Neuron (in vitro differentiated cells): ENCODE data around the gene FOXD3.

Experiments
- H2AFZ ChIP-seq: one replicate; pipeline ENCODE4 v1.6.1; 2013; ENCODE audit warnings: low read depth, mild to moderate bottlenecking, inconsistent platforms, low read length, moderate library complexity
- H3K27me3 ChIP-seq: one replicate; pipeline ENCODE4 v1.6.1; 2013; ENCODE audit warnings: low read length; ENCODE audit not compliant: insufficient read depth
- H3K36me3 ChIP-seq: one replicate; pipeline ENCODE4 v1.6.1; 2013; ENCODE audit warnings: low read length; ENCODE audit not compliant: insufficient read depth
- H3K4me1 ChIP-seq: one replicate; pipeline ENCODE4 v1.6.1; 2013; ENCODE audit warnings: low read length; ENCODE audit not compliant: insufficient read depth
- H3K4me3 ChIP-seq: 2 replicates; pipeline ENCODE4 v1.5.1; 2013; ENCODE audit warnings: mild to moderate bottlenecking, low read length, moderate library complexity
- H3K9me3 ChIP-seq: one replicate; pipeline ENCODE4 v1.6.1; 2013; ENCODE audit warnings: low read length

The FOXD3 gene

DNA sequence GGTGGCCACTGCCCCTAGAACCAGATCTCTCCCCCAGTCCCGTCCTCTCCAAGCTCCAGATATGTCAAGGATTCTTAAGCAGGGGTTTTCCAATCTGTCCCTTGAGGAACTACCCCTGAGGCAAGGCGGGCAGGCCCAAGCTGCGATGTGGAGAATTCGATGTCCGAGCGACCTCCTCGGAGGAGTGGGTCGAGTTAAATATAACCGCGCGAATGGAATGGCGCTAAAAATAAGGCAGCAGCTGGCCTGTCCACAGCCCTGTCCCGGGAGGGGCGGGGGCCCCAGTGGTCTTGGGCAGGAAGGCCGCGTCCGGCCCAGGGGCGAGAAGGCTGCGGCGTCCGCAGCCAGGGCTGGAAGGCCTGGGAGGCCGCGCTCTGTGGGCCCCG, 5.8 kb upstream of the FOXD3 start:
- peaks cover 8% of the 10 kb centered on the region for H3K4me1 ChIP-seq
- no peak overlapping the region for H3K4me3 ChIP-seq
- H3K27me3 ChIP-seq: peaks cover 79% of the 10 kb centered on the region
- H3K9me3 ChIP-seq: no peaks in the 10 kb centered on the region
- H2AFZ ChIP-seq: no peak overlapping the region
- no peaks in the 10 kb centered on the region for H3K36me3 ChIP-seq

DNA sequence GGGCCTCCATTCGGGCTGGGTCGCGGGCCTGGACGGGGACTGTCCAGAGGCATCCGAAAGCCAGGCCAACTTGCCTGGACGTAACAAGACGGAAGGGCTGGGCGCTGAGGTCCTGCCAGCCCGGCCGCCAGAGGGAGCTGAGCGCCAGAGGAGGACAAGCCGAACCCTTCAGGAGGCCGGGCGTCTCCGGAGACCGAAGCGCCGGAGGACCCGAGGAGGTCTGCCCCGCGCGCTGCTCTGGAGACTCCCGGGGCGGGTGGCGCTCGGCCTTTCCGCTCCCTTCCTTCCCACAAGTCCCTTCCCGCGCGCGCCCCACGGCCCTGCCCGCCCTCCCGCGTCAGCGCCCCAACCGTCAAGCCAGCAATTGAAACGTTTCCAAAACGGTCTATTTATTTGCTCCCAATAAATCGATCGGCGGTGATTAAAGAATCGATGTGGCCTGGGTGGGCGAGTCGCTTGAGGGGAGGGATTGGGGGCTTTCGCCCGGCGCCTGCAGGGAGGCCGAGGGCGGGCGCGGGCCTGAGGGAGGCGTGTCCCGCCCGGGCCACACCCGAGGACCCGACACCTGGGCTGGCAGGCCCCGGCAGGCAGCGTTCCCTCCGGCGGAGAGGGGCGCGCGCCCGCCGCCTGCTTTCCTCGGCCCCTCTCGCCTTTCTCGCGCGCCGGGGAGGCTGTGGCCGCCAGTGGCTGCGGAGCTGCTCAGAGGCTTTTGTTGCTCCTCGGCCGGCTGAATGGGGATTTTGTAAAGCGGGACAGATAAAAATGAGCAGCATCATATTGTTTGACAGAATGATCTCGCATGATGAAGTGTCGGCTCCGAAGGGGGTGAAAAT, 5.2 kb upstream of the FOXD3 start:
- peaks cover 86% of the 10 kb centered on the region for H3K27me3 ChIP-seq
- H3K9me3 ChIP-seq: no peaks in the 10 kb centered on the region
- H2AFZ ChIP-seq: no peak overlapping the region
- peak overlapping the region; percentile 12 for H3K4me3 ChIP-seq
- no peaks in the 10 kb centered on the region for H3K36me3 ChIP-seq
- H3K4me1 ChIP-seq: peaks cover 14% of the 10 kb centered on the region

DNA sequence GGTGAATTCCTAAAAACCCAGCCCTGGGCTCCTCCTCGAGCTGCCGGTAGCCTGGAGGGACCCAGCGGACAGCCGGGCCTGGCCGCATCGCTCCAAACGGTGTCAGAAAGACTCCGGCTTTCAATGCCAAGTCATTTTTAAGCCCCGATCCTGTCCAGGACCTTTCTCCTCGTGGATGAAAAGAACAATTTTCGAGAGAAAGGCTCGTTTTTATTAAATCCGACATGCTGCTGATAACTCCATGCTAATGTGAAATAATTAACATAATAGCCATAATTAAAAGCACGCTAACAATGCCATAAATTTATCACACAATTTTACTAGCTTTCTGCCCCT, 4.6 kb upstream of the FOXD3 start:
- Histone ChIP-seq H3K36me3 (no peaks in the 10 kb centered on the region), H2AFZ (no peak overlapping the region), H3K4me1 (peaks cover 16% of the 10 kb centered on the region), H3K27me3 (peaks cover 91% of the 10 kb centered on the region), H3K4me3 (peak overlapping the region; percentile 12), H3K9me3 (no peaks in the 10 kb centered on the region)

DNA sequence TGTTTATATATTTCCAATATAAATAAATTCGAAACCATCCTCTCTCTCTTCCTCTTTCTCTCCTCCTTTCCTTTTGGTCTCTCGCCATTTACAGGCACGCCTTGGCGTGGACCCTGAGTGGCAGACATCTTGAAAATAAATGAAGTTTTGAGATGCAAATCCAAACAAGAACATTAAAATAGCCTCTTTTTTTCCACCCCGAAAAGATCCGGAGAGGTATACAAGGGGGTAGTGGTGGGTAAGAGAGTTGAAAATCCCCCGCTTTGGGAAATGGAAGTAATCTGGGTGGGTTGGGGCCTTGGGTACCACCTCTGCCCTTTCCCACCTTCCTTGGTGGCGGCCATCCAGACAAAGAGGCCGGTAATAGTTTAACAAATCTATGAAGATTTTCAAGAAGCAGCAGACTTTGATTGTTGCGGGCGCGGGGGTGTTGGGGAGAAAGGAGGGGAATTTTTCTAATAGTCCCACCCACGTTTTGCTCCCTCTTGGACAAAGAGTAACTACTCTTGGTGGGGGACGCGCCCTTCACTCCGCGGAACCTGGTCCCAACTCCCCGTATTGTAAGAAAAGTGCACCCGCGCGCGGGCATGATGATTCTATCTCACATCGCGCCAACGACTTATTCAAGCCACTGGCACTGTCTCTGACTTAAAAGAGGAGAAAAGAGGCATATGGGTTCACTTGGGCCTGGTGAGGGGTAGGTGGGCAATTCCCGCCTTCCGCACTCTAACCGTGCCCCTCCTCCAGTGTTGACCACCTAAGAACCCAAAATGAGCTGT, 4.0 kb upstream of the FOXD3 start:
- H3K4me3 ChIP-seq: no peak overlapping the region
- no peak overlapping the region for H2AFZ ChIP-seq
- no peaks in the 10 kb centered on the region for H3K36me3 ChIP-seq
- H3K9me3 ChIP-seq: no peaks in the 10 kb centered on the region
- peaks cover 92% of the 10 kb centered on the region for H3K27me3 ChIP-seq
- peaks cover 16% of the 10 kb centered on the region for H3K4me1 ChIP-seq

DNA sequence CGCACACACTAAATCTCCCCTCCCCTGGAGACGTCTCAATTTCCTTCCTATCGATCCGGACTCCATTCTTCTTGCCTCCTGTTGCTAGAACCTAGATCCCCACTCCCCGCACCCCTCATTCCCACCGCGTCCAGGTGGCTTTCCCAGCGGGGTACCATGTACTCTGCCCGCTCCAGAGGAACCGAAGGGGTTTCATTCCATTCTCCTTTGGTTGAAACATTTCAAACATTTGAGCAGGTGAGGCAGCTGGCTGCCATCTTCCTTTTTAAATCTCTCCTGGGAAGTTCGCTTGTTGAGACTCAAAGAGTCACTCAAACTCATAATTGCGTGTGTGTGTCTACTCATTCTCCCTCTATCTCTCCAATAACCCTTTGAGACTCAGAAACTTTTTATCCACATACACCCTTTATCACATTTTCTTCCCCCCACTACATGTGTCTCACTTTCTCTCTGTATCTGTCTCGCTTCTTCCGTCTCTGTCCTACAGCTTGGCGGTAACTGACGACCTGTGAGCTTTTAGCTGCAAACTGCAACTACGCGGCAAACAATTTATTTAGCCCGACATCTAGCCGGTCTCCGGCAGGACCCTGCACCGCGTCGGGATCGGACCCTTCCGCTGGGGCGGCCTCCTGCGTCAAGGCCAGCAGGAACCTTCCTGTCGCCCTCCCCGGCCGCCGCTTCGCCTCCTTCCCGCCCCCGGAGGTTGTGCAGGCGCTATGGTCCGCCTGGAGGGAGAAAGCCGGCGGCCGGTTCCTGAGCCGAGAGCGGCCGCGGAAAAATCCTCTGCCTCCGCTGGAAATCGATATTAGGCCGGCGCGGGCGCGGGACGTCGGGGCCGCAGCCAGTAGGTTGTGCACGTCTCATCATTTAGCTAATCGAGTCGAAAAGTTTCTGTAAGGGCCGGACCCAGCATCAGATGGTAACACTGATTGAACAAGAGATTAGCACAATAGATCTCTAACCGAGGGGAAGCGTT, 3.0 kb upstream of the FOXD3 start:
- H3K4me3 ChIP-seq: no peak overlapping the region
- peak overlapping the region; percentile 33 for H2AFZ ChIP-seq
- H3K4me1 ChIP-seq: peaks cover 16% of the 10 kb centered on the region
- no peaks in the 10 kb centered on the region for H3K9me3 ChIP-seq
- H3K36me3 ChIP-seq: no peaks in the 10 kb centered on the region
- peaks cover 97% of the 10 kb centered on the region for H3K27me3 ChIP-seq

DNA sequence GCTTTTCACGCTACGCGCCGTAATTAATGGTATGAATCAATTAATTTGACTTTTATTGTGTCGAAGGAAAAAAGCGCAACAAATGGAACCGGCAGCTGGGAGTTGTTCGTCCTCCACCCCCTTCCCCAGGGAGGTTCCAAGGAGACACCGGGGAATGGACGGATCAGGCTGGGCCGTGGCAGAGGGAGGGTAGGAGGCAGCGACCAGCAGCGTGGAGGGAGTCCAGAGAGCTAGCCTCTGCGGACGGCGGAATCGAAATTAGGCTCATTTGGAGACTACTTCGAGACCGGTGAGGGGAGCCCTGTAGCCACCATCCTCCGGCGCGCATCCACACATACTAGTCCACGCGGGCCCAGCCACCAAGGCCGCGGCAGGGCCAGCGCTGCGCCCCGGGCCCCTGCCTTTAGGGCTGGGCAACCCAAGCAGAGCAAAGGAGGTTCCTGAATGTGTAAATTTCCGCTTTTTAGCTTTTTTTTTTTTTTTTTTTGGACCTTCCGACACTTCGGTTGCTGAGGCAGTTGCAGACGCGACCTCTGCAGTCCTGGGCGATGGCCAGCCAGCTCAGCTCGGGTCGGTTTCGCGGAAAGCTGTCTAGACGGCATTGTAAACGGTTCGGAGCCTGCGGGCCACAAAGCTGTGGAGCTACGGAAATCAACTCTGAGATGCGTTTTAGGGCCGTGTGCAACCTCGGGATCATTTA, 2.2 kb upstream of the FOXD3 start:
- H3K36me3 ChIP-seq: no peaks in the 10 kb centered on the region
- no peak overlapping the region for H3K4me3 ChIP-seq
- H3K9me3 ChIP-seq: no peaks in the 10 kb centered on the region
- H2AFZ ChIP-seq: peak overlapping the region; percentile 33
- peaks cover 16% of the 10 kb centered on the region for H3K4me1 ChIP-seq
- peaks cover 95% of the 10 kb centered on the region for H3K27me3 ChIP-seq

DNA sequence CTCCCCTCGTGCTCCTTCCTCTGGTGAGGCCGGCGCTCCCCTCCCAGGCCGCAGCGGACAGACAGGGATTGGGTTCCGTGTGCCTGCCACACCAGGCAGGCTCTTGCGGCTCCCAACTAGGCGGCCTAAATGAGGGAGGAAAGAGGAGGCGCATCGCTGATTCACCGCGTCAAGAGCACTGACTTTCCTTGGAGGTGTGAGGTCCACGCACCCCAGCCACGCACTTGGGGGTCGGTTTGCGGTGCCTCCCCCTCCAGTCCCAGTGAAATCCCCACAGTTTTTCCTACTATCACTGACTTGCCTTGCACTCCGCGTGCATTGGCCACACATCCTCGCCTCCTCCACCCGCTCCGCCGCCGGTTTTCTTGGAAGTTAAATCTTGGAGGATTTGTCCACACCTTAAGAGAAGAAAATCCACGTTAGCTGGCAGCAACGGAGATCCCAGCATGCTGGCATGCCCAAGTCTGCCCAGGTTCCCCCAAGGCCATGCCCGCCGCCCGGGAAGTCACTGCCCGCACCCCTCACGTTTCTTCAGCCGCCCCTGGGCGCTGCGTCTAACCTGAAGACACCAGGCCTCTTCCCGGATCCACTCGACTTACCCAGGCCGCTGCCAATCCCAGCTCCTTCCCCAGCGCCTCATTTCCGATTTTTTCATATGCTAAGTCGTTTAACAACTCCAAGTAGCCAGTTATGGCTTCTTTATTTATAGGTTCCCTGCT, 1.1 kb upstream of the FOXD3 start:
- Histone ChIP-seq H3K4me3 (no peak overlapping the region), H2AFZ (no peak overlapping the region), H3K36me3 (no peaks in the 10 kb centered on the region), H3K27me3 (peaks cover 95% of the 10 kb centered on the region), H3K9me3 (no peaks in the 10 kb centered on the region), H3K4me1 (peaks cover 16% of the 10 kb centered on the region)

DNA sequence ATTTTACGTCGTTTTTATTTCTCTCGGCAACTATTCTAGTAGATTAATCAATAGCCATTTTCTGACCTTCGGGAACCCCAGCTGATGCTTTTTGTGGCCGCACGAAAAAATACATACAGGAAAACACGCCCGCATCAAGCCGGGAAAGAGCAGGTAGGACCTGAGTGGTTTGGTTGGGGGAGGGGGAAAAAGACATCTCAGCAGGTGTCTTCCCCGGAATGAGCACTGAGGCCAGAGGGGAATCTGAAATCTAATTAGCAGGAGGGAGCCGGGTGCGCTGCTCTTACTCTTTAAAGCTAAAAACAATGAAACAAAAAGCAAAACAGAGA, 618 bp upstream of the FOXD3 start:
- H3K36me3 ChIP-seq: no peaks in the 10 kb centered on the region
- peaks cover 16% of the 10 kb centered on the region for H3K4me1 ChIP-seq
- no peak overlapping the region for H2AFZ ChIP-seq
- peaks cover 95% of the 10 kb centered on the region for H3K27me3 ChIP-seq
- H3K9me3 ChIP-seq: no peaks in the 10 kb centered on the region
- peak overlapping the region; percentile 40 for H3K4me3 ChIP-seq

DNA sequence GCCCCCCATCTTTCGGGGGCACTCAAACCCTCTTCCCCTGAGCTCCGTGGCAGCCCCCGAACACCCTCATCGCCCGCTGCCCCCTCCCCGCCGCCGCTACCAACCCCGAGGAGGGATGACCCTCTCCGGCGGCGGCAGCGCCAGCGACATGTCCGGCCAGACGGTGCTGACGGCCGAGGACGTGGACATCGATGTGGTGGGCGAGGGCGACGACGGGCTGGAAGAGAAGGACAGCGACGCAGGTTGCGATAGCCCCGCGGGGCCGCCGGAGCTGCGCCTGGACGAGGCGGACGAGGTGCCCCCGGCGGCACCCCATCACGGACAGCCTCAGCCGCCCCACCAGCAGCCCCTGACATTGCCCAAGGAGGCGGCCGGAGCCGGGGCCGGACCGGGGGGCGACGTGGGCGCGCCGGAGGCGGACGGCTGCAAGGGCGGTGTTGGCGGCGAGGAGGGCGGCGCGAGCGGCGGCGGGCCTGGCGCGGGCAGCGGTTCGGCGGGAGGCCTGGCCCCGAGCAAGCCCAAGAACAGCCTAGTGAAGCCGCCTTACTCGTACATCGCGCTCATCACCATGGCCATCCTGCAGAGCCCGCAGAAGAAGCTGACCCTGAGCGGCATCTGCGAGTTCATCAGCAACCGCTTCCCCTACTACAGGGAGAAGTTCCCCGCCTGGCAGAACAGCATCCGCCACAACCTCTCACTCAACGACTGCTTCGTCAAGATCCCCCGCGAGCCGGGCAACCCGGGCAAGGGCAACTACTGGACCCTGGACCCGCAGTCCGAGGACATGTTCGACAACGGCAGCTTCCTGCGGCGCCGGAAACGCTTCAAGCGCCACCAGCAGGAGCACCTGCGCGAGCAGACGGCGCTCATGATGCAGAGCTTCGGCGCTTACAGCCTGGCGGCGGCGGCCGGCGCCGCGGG, 837 bp downstream of the FOXD3 start:
- H3K4me3 ChIP-seq: peak overlapping the region; percentile 40
- peaks cover 8% of the 10 kb centered on the region for H3K4me1 ChIP-seq
- peaks cover 95% of the 10 kb centered on the region for H3K27me3 ChIP-seq
- no peaks in the 10 kb centered on the region for H3K36me3 ChIP-seq
- H2AFZ ChIP-seq: peak overlapping the region; percentile 74
- no peaks in the 10 kb centered on the region for H3K9me3 ChIP-seq

DNA sequence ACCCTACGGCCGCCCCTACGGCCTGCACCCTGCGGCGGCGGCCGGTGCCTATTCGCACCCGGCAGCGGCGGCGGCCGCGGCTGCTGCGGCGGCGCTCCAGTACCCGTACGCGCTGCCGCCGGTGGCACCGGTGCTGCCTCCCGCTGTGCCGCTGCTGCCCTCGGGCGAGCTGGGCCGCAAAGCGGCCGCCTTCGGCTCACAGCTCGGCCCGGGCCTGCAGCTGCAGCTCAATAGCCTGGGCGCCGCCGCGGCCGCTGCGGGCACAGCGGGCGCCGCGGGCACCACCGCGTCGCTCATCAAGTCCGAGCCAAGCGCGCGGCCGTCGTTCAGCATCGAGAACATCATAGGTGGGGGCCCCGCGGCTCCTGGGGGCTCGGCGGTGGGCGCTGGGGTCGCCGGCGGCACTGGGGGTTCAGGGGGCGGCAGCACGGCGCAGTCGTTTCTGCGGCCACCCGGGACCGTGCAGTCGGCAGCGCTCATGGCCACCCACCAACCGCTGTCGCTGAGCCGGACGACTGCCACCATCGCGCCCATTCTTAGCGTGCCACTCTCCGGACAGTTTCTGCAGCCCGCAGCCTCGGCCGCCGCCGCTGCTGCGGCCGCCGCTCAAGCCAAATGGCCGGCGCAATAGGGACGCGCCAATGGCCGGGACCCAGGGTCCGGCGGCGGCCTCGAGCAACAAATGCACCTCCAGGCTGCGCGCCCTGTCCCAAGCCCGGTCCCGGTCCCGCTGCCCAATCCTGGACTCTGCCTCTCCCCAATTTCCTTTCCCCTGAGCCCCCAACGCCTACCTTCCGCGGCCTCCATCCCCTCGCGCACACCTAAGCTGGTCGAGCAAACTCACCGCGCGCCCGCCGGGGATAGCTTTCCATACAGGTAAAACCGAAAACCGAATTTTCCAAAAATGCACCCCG, 1.8 kb downstream of the FOXD3 start:
- peaks cover 95% of the 10 kb centered on the region for H3K27me3 ChIP-seq
- H3K4me3 ChIP-seq: no peak overlapping the region
- peak overlapping the region; percentile 74 for H2AFZ ChIP-seq
- H3K36me3 ChIP-seq: no peaks in the 10 kb centered on the region
- no peaks in the 10 kb centered on the region for H3K9me3 ChIP-seq
- H3K4me1 ChIP-seq: peaks cover 8% of the 10 kb centered on the region

DNA sequence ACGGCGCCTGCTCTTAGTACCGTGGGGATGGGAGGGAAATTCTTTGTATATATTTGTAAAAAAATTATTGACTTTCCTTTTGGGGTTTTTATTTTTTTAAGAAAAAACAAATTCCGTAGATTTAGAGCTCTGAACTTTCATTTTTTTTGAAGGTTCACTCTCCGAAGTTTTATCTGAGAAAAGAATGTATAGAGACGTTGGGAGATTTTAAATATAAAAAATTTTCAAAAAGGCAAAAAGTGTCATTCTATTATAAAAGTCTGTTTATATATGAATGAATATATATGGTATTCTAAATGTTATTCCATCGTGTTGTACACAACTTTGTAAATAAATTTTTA, 2.4 kb downstream of the FOXD3 start:
- no peaks in the 10 kb centered on the region for H3K9me3 ChIP-seq
- peaks cover 95% of the 10 kb centered on the region for H3K27me3 ChIP-seq
- no peaks in the 10 kb centered on the region for H3K36me3 ChIP-seq
- H3K4me1 ChIP-seq: peaks cover 8% of the 10 kb centered on the region
- H2AFZ ChIP-seq: no peak overlapping the region
- no peak overlapping the region for H3K4me3 ChIP-seq
